ENCODE data around the gene NAV3. TPM values are rescaled to one million over a fixed set of nuclear protein-coding genes. Genes with fewer than 3 reads are reported as not detected.

The NAV3 gene
- total RNA-seq, 2 experiments from 2014 or later: not detected

- Mint-ChIP-seq H3K36me3 (ENCODE audit: low read depth) (no peaks in the 10 kb centered on the region), H3K27ac (no peak overlapping the region), H3K27me3 (no peaks in the 10 kb centered on the region), H3K4me1 (ENCODE audit: low read depth) (no peaks in the 10 kb centered on the region), H3K4me3 (no peak overlapping the region), H3K9me3 (peaks cover 13% of the 10 kb centered on the region)
- intact Hi-C loops (cut with DNase I, micrococcal nuclease): no loop called here
- DNase-seq (peak in 1 of 14 experiments; percentile 4), ATAC-seq (ENCODE audit: poor library complexity) (no peak)
- H3K4me3 ChIP-seq (ENCODE audit: low read length): no peak overlapping the region
- H3K27me3 ChIP-seq (ENCODE audit: control insufficient read depth in 1 of 2, insufficient read depth in 2 of 2, low read length in 2 of 2): no peaks in the 10 kb centered on the region
- no peaks in the 10 kb centered on the region for H3K36me3 ChIP-seq (ENCODE audit: insufficient read depth, low read length)
- H3K4me1 ChIP-seq (ENCODE audit: insufficient read depth, low read length): no peaks in the 10 kb centered on the region
- CTCF ChIA-PET: no interaction called here
- peaks cover 0 to 16% of the 10 kb centered on the region in 2 experiments for H3K9me3 ChIP-seq (ENCODE audit: control insufficient read depth in 1 of 2, insufficient read depth in 1 of 2, low read length in 2 of 2)
- POLR2A ChIA-PET: no interaction called here
- H3K27ac ChIP-seq (ENCODE audit: low read depth in 1 of 2, low read length in 2 of 2): no peak overlapping the region
- TF ChIP-seq CTCF (IDR thresholded peaks at IDR 0.05): no peak
These were observed 220.1 kb downstream of the NAV3 start for GRCh38 chr12:78050790-78051189.

GRCh38 chr12:78055545-78055944 is 224.9 kb downstream of the NAV3 start:
- Mint-ChIP-seq H3K27me3 (no peaks in the 10 kb centered on the region), H3K4me3 (no peak overlapping the region), H3K9me3 (peaks cover 6% of the 10 kb centered on the region), H3K36me3 (ENCODE audit: low read depth) (no peaks in the 10 kb centered on the region), H3K4me1 (ENCODE audit: low read depth) (no peaks in the 10 kb centered on the region), H3K27ac (no peak overlapping the region)
- ChIA-PET CTCF (no interaction called here), POLR2A (no interaction called here)
- Histone ChIP-seq H3K4me1 (ENCODE audit: insufficient read depth, low read length) (no peaks in the 10 kb centered on the region), H3K9me3 (ENCODE audit: control insufficient read depth in 1 of 2, insufficient read depth in 1 of 2, low read length in 2 of 2) (peaks cover 0 to 3% of the 10 kb centered on the region in 2 experiments), H3K4me3 (ENCODE audit: low read length) (no peak overlapping the region), H3K36me3 (ENCODE audit: insufficient read depth, low read length) (no peaks in the 10 kb centered on the region), H3K27ac (ENCODE audit: low read depth in 1 of 2, low read length in 2 of 2) (no peak overlapping the region), H3K27me3 (ENCODE audit: control insufficient read depth in 1 of 2, insufficient read depth in 2 of 2, low read length in 2 of 2) (no peaks in the 10 kb centered on the region)
- ATAC-seq (ENCODE audit: poor library complexity): no peak
- intact Hi-C loops (cut with DNase I, micrococcal nuclease): no loop called here
- no peak for DNase-seq
- TF ChIP-seq CTCF (IDR thresholded peaks at IDR 0.05): no peak

- ChIA-PET CTCF (no interaction called here), POLR2A (no interaction called here)
- Mint-ChIP-seq H3K27ac (no peak overlapping the region), H3K4me1 (ENCODE audit: low read depth) (no peaks in the 10 kb centered on the region), H3K27me3 (no peaks in the 10 kb centered on the region), H3K9me3 (peaks cover 3% of the 10 kb centered on the region), H3K36me3 (ENCODE audit: low read depth) (no peaks in the 10 kb centered on the region), H3K4me3 (no peak overlapping the region)
- TF ChIP-seq CTCF (IDR thresholded peaks at IDR 0.05): no peak
- no peaks in the 10 kb centered on the region for H3K4me1 ChIP-seq (ENCODE audit: insufficient read depth, low read length)
- intact Hi-C loops (cut with DNase I, micrococcal nuclease): no loop called here
- H3K9me3 ChIP-seq (ENCODE audit: control insufficient read depth in 1 of 2, insufficient read depth in 1 of 2, low read length in 2 of 2): no peaks in the 10 kb centered on the region
- no peaks in the 10 kb centered on the region for H3K36me3 ChIP-seq (ENCODE audit: insufficient read depth, low read length)
- no peaks in the 10 kb centered on the region for H3K27me3 ChIP-seq (ENCODE audit: control insufficient read depth in 1 of 2, insufficient read depth in 2 of 2, low read length in 2 of 2)
- no peak overlapping the region for H3K27ac ChIP-seq (ENCODE audit: low read depth in 1 of 2, low read length in 2 of 2)
- no peak for ATAC-seq (ENCODE audit: poor library complexity)
- DNase-seq: no peak
- H3K4me3 ChIP-seq (ENCODE audit: low read length): no peak overlapping the region
These were observed 226.4 kb downstream of the NAV3 start for GRCh38 chr12:78057075-78057474.
